Activated naive CD4-positive, alpha-beta T cell treated with anti-CD3 and anti-CD28 coated beads, Interleukin-2, amount 10 ng/mL, durations not matched to agents 7 days and 5 days (primary cell): Measurements from ENCODE around the gene FBXO27.
"Not testable (repeated sequence)": the region's sequence is repeated elsewhere in the genome, so short reads cannot be mapped to it uniquely, and the experiment has no call there.

Source experiments
- CTCF ChIA-PET: fragments of 350-600 bp; sonication (Branson Sonifier 250); formaldehyde crosslinking; loops from one replicate; lab custom pipeline; 2021; ENCODE audit warnings: antibody characterized with exemption; lab: Charles Lee
- DNase-seq: peaks from one replicate; pipeline ENCODE4 v3.0.0-alpha.2; 2020
- H3K27ac Mint-ChIP-seq: one replicate; pipeline ENCODE4 v1.8.0; 2021; ENCODE audit warnings: mild to moderate bottlenecking, moderate library complexity, mixed read lengths
- H3K27me3 Mint-ChIP-seq: one replicate; pipeline ENCODE4 v1.8.0; 2021; ENCODE audit warnings: mild to moderate bottlenecking, mixed read lengths
- H3K36me3 Mint-ChIP-seq: one replicate; pipeline ENCODE4 v1.8.0; 2021; ENCODE audit warnings: mixed read lengths
- H3K4me1 Mint-ChIP-seq: one replicate; pipeline ENCODE4 v1.8.0; 2021; ENCODE audit warnings: mixed read lengths
- H3K4me3 Mint-ChIP-seq: one replicate; pipeline ENCODE4 v1.8.0; 2021; ENCODE audit warnings: mild to moderate bottlenecking, moderate library complexity, mixed read lengths
- H3K9me3 Mint-ChIP-seq: one replicate; pipeline ENCODE4 v1.8.0; 2021; ENCODE audit warnings: mixed read lengths

Gene FBXO27, protein sequence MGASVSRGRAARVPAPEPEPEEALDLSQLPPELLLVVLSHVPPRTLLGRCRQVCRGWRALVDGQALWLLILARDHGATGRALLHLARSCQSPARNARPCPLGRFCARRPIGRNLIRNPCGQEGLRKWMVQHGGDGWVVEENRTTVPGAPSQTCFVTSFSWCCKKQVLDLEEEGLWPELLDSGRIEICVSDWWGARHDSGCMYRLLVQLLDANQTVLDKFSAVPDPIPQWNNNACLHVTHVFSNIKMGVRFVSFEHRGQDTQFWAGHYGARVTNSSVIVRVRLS

GRCh38 chr19:39032063-39032918, at the start of gene FBXO27:
TSS of gene FBXO27 (minus strand) at chr19:39032549. CDS start at chr19:39032227, 322 bp downstream.
- peaks cover 78% of the 10 kb centered on the region for H3K27me3 Mint-ChIP-seq
- CTCF ChIA-PET, result no interaction called here
- H3K27ac Mint-ChIP-seq, result no peak within 1 kb of the TSS
- peak within 1 kb of the TSS; percentile 52 for H3K4me3 Mint-ChIP-seq
- no peaks in the 10 kb centered on the region for H3K36me3 Mint-ChIP-seq
- H3K9me3 Mint-ChIP-seq, result peaks cover 2% of the 10 kb centered on the region
- H3K4me1 Mint-ChIP-seq, result no peaks in the 10 kb centered on the region
- DNase-seq, result peak; percentile 24

DNA sequence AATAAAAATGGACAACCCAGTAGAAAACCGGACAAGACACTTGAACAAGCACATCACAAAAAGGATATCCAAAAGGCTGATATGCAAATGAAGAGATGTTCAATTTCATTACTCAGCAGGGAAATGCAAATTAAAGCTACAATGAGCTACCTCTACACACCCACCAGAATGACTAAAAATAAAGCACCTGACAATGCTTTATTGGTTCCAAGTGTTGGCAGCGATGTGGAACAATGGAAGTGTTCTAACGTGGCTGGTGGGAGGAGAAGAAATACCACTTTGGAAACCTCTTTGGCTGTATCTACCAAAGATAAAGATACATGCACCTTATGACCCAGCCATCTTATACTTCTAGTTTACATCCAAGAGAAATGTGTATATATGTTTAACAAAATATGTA, 48.1 kb upstream of the FBXO27 start:
- H3K27ac Mint-ChIP-seq, result no peak overlapping the region
- no peak overlapping the region for H3K4me3 Mint-ChIP-seq
- peaks cover 18% of the 10 kb centered on the region for H3K4me1 Mint-ChIP-seq
- H3K9me3 Mint-ChIP-seq, result no peaks in the 10 kb centered on the region
- CTCF ChIA-PET, result interaction anchor here (1.0 to 1.6 kb wide), 2 partner anchors 28 to 29 kb away, joined by 3 to 4 read pairs; no protein-coding TSS in a partner anchor
- H3K27me3 Mint-ChIP-seq, result peaks cover 71% of the 10 kb centered on the region
- H3K36me3 Mint-ChIP-seq, result no peaks in the 10 kb centered on the region
- no peak for DNase-seq

- DNase-seq, result no peak
- Mint-ChIP-seq H3K27me3 (peaks cover 57% of the 10 kb centered on the region), H3K36me3 (no peaks in the 10 kb centered on the region), H3K27ac (no peak overlapping the region), H3K4me1 (peaks cover 18% of the 10 kb centered on the region), H3K4me3 (no peak overlapping the region), H3K9me3 (no peaks in the 10 kb centered on the region)
- CTCF ChIA-PET, result no interaction called here
Observed at GRCh38 chr19:39078436-39079200, 46.3 kb upstream of the FBXO27 start.

DNA sequence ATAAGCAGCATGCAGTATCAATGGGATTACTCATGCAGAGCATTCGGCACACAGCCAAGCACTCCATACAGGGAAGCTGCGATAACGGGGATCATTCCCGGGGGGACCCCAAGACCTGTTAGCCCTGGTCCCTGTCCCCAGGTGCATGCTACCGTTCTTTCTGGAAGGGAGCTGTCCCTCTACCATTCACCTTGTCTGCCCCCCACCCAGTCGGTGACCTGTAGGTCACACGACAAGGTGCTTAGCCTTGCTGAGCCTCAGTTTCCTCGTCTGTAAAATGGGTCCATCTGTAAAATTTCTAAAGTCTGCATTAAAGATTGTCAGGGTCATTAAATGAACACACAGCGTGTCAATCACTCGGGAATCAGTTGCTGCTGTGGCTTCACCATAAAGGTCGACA, 45.0 kb upstream of the FBXO27 start:
- Mint-ChIP-seq H3K4me3 (no peak overlapping the region), H3K4me1 (peaks cover 20% of the 10 kb centered on the region), H3K27me3 (peaks cover 44% of the 10 kb centered on the region), H3K9me3 (no peaks in the 10 kb centered on the region), H3K27ac (no peak overlapping the region), H3K36me3 (no peaks in the 10 kb centered on the region)
- no peak for DNase-seq
- CTCF ChIA-PET, result no interaction called here

DNA sequence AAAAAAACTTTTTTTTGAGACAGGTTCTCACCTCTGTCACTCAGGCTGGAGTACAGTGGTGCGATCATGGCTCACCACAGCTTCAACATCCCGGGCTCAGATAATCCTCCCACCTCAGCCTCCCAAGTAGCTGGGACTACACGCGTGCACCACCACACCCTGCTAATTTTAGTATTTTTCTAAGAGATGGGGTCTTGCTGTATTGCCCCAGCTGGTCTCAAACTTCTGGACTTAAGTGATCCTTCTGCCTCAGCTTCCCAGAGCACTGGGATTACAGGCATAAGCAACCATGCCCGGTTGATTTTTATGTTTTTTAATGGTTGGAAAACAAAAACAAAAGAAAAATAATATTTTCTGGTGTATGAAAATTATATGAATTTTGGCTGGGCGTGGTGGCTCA, 42.6 kb upstream of the FBXO27 start:
- no peak overlapping the region for H3K27ac Mint-ChIP-seq
- peaks cover 21% of the 10 kb centered on the region for H3K4me1 Mint-ChIP-seq
- no peak for DNase-seq
- peaks cover 29% of the 10 kb centered on the region for H3K27me3 Mint-ChIP-seq
- no peaks in the 10 kb centered on the region for H3K9me3 Mint-ChIP-seq
- no peaks in the 10 kb centered on the region for H3K36me3 Mint-ChIP-seq
- H3K4me3 Mint-ChIP-seq, result no peak overlapping the region
- CTCF ChIA-PET, result interaction anchor here (1.4 kb wide), 1 partner anchor 48 kb away, joined by 4 read pairs; no protein-coding TSS in a partner anchor

- no peaks in the 10 kb centered on the region for H3K9me3 Mint-ChIP-seq
- H3K4me1 Mint-ChIP-seq, result peaks cover 21% of the 10 kb centered on the region
- H3K4me3 Mint-ChIP-seq, result no peak overlapping the region
- H3K27me3 Mint-ChIP-seq, result peaks cover 29% of the 10 kb centered on the region
- H3K36me3 Mint-ChIP-seq, result no peaks in the 10 kb centered on the region
- DNase-seq, result no peak
- H3K27ac Mint-ChIP-seq, result no peak overlapping the region
- CTCF ChIA-PET, result interaction anchor here (1.3 to 1.4 kb wide), 2 partner anchors 23 to 48 kb away, joined by 4 read pairs; no protein-coding TSS in a partner anchor
Observed at GRCh38 chr19:39074205-39074692, 41.9 kb upstream of the FBXO27 start.

- peaks cover 6% of the 10 kb centered on the region for H3K9me3 Mint-ChIP-seq
- H3K36me3 Mint-ChIP-seq, result no peaks in the 10 kb centered on the region
- H3K27ac Mint-ChIP-seq, result peak overlapping the region; percentile 33
- peaks cover 21% of the 10 kb centered on the region for H3K4me1 Mint-ChIP-seq
- CTCF ChIA-PET, result no interaction called here
- DNase-seq, result no peak
- H3K4me3 Mint-ChIP-seq, result no peak overlapping the region
- H3K27me3 Mint-ChIP-seq, result peaks cover 27% of the 10 kb centered on the region
Observed at GRCh38 chr19:39070888-39071287, 38.5 kb upstream of the FBXO27 start.

DNA sequence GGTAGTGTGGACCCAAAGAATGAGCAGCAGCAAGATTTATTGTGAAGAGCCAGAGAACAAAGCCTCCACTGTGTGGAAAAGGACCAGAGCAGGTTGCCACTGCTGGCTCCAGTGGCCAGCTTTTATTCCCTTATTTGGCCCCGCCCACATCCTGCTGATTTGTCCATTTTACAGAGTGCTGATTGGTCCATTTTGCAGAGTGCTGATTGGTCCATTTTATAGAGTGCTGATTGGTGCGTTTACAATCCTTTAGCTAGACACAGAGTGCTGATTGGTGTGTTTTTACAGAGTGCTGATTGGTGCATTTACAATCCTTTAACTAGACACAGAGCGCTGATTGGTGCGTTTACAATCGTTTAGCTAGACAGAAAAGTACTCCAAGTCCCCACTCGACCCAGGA, 35.9 kb upstream of the FBXO27 start:
- H3K4me3 Mint-ChIP-seq, H3K27ac Mint-ChIP-seq, CTCF ChIA-PET, H3K36me3 Mint-ChIP-seq, H3K9me3 Mint-ChIP-seq, DNase-seq: not testable (repeated sequence)
- peaks cover 10% of the 10 kb centered on the region for H3K4me1 Mint-ChIP-seq
- peaks cover 23% of the 10 kb centered on the region for H3K27me3 Mint-ChIP-seq

GRCh38 chr19:39067104-39067503, 34.8 kb upstream of the FBXO27 start:
- H3K4me3 Mint-ChIP-seq, result no peak overlapping the region
- CTCF ChIA-PET, result interaction anchor here (1.0 kb wide), 1 partner anchor 15 kb away, joined by 3 read pairs; no protein-coding TSS in a partner anchor
- DNase-seq, result no peak
- peaks cover 6% of the 10 kb centered on the region for H3K9me3 Mint-ChIP-seq
- peaks cover 23% of the 10 kb centered on the region for H3K27me3 Mint-ChIP-seq
- no peaks in the 10 kb centered on the region for H3K4me1 Mint-ChIP-seq
- H3K27ac Mint-ChIP-seq, result no peak overlapping the region
- H3K36me3 Mint-ChIP-seq, result no peaks in the 10 kb centered on the region

DNA sequence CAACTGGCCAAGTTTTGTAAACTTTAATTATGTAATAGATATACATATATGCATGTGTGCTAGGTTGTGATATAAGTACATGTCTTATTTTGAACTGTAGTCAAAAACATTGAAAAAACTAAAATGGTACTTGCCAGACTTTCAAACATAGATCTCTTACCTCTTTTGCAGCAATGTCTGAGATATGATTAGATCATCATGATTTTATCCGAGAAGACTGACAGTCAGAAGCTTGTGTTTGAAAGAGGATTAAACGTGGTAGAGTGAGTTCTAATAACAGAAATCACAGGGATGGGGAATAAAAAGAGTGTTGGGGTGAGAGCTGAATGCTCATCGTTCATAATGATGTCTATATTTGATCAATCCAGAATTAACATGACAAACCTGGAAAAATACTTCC, 33.6 kb upstream of the FBXO27 start:
- CTCF ChIA-PET, result no interaction called here
- DNase-seq, result no peak
- Mint-ChIP-seq H3K27ac (no peak overlapping the region), H3K9me3 (peaks cover 6% of the 10 kb centered on the region), H3K4me1 (peaks cover 9% of the 10 kb centered on the region), H3K4me3 (no peak overlapping the region), H3K36me3 (no peaks in the 10 kb centered on the region), H3K27me3 (peaks cover 27% of the 10 kb centered on the region)

DNA sequence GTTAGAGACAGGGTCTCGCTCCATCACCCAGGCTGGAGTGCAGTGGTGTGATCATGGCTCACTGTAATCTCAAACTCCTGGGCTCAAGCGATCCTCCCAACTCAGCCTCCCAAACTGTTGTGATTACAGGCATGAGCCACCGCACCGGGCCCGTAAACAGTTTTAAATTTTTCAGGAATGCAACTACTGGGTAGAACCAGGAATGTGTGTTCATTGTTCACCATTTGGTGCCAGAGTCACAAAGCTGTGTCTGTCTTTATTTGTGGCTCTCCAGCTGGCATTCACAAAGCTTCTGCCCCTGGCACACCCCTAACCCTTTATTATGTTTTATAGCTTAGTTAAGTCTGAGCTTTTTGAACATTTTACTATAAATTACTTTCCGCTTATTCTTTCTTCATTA, 32.1 kb upstream of the FBXO27 start:
- Mint-ChIP-seq H3K27ac (no peak overlapping the region), H3K36me3 (no peaks in the 10 kb centered on the region), H3K4me3 (no peak overlapping the region), H3K27me3 (peaks cover 28% of the 10 kb centered on the region), H3K9me3 (peaks cover 6% of the 10 kb centered on the region), H3K4me1 (peaks cover 9% of the 10 kb centered on the region)
- no peak for DNase-seq
- CTCF ChIA-PET, result no interaction called here

DNA sequence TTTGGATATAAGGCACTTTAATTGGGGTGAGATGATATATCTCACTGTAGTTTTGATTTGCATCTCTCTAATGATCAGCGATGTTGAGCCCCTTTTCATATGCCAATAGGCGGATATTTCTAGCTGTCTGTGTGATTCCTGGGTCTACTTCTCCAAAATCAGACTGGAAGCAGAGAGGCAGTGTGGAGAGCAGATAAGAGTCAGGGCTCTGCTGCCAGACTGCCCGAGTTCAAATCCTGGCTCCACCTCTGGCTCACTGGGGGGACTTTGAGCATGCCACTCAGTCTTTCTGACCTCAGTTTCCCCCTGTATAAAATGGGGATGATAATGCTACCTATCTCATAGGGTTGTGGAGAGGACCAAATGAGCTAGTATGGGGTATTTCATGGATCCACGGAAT, 27.8 kb upstream of the FBXO27 start:
- CTCF ChIA-PET, result no interaction called here
- DNase-seq, result no peak
- Mint-ChIP-seq H3K27me3 (peaks cover 18% of the 10 kb centered on the region), H3K27ac (no peak overlapping the region), H3K4me3 (no peak overlapping the region), H3K36me3 (no peaks in the 10 kb centered on the region), H3K4me1 (peaks cover 9% of the 10 kb centered on the region), H3K9me3 (peaks cover 1% of the 10 kb centered on the region)

- H3K27ac Mint-ChIP-seq, result no peak overlapping the region
- no peak overlapping the region for H3K4me3 Mint-ChIP-seq
- no peaks in the 10 kb centered on the region for H3K36me3 Mint-ChIP-seq
- peaks cover 18% of the 10 kb centered on the region for H3K27me3 Mint-ChIP-seq
- DNase-seq, result no peak
- H3K4me1 Mint-ChIP-seq, result peaks cover 9% of the 10 kb centered on the region
- CTCF ChIA-PET, result no interaction called here
- H3K9me3 Mint-ChIP-seq, result peaks cover 1% of the 10 kb centered on the region
Observed at GRCh38 chr19:39059302-39059701, 27.0 kb upstream of the FBXO27 start.

DNA sequence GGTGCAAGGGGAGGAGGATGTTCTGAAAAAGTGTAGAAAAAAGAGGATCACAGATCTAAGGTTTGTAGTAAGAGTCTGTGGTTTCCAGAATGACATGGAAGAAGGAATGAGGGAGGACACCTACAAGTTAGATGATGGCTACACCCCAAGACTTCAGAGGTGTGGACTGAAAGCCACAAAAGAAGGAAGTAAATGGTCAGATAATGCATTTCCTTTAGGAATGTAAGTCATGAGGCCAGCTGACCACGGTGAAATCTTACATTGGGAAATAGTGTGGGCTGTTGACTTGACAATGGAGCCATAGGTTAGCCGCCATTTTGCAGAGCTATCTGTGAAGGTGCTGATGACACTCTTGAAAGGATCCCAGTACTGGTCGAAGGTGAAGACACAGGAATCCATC, 25.3 kb upstream of the FBXO27 start:
- CTCF ChIA-PET, result no interaction called here
- H3K27me3 Mint-ChIP-seq, result peaks cover 18% of the 10 kb centered on the region
- peaks cover 9% of the 10 kb centered on the region for H3K4me1 Mint-ChIP-seq

More for the DNA sequence above, 25.3 kb upstream of the FBXO27 start:
- H3K36me3 Mint-ChIP-seq, result no peaks in the 10 kb centered on the region
- H3K9me3 Mint-ChIP-seq, result peaks cover 1% of the 10 kb centered on the region
- no peak overlapping the region for H3K27ac Mint-ChIP-seq
- DNase-seq, result no peak
- no peak overlapping the region for H3K4me3 Mint-ChIP-seq
